IPS-11a (cell line): ENCODE measurements around the gene PADI1.
"Not testable (repeated sequence)": the region's sequence is repeated elsewhere in the genome, so short reads cannot be mapped to it uniquely, and the experiment has no call there.

Experiments used
- H3K4me3 ChIP-seq: one replicate; pipeline ENCODE4 v1.5.1; 2013; ENCODE audit warnings: low read depth, low read length, control low read depth

Gene PADI1

DNA sequence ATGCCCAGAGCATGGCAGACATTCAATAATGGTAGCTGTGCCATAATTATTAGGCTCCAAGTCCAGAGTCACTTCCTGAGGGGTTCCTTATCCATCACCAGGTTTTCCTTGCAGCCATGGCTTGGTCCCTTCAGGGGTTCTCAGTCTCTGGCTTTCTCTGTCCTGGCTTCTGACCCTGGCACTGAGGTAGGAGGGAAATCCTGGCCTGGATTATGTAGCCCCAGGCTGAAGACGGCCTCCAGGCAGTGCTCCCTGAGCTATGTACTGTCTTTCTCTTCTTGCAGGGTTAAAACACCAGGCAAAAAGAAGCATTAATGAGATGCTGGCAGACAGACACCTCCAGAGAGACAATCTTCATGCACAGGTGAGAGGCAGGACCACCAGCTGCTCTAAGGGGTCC lies 34.5 kb downstream of the PADI1 start:
- H3K4me3 ChIP-seq: no peak overlapping the region

DNA sequence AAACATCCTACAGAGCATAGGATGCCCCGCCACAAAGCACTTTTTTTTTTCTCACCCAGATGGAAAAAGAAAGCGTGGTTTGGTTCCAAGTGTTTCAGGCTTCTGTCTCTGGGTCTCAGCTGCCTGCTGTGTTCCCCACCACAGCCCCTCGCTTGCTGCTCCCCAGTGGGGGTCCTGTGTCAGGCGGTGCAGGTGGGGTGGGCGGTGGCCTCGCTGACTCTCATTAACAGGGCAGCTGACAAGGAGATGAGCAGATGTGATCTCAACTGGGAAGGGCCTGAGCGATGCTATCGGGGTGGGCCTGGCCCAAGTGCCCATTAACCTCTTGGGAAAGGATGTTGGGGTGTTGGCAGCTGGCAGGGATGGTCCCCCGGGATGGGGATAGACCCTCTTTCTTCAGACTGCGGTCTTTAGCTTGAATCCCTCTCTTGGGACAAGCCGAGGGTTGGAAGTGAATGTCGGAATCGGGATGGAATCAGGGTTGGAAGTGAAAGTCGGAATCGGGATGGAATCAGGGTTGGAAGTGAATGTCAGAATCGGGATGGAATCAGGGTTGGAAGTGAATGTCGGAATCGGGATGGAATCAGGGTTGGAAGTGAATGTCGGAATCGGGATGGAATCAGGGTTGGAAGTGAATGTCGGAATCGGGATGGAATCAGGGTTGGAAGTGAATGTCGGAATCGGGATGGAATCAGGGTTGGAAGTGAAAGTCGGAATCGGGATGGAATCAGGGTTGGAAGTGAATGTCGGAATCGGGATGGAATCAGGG lies 36.3 kb downstream of the PADI1 start:
- not testable (repeated sequence) for H3K4me3 ChIP-seq

DNA sequence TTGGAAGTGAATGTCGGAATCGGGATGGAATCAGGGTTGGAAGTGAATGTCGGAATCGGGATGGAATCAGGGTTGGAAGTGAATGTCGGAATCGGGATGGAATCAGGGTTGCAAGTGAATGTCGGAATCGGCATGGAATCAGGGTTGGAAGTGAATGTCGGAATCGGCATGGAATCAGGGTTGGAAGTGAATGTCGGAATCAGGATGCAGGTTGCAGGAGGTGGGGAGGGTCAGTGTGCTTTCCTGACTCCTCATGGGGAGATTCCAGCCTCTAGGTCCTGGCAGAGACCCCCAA lies 36.8 kb downstream of the PADI1 start:
- H3K4me3 ChIP-seq: not testable (repeated sequence)

DNA sequence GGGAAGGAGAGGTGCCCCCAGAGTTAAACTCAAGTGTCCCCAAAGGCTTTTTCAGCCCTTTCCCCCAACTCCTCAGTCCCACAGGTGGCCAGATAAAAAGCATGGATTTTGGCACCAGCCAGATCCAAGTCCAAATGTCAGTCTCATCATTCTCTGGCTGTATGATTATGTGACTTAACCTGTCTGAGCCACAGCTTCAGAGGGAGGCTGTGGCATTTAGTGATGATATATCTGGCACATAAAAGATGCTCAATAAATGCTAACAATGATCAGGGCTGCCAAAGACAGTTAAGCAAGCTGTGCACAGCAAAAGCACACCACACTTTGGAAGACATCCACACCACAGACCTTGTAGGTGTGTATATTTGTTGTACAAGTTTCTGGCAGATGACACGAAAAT lies 38.3 kb downstream of the PADI1 start:
- no peak overlapping the region for H3K4me3 ChIP-seq

DNA sequence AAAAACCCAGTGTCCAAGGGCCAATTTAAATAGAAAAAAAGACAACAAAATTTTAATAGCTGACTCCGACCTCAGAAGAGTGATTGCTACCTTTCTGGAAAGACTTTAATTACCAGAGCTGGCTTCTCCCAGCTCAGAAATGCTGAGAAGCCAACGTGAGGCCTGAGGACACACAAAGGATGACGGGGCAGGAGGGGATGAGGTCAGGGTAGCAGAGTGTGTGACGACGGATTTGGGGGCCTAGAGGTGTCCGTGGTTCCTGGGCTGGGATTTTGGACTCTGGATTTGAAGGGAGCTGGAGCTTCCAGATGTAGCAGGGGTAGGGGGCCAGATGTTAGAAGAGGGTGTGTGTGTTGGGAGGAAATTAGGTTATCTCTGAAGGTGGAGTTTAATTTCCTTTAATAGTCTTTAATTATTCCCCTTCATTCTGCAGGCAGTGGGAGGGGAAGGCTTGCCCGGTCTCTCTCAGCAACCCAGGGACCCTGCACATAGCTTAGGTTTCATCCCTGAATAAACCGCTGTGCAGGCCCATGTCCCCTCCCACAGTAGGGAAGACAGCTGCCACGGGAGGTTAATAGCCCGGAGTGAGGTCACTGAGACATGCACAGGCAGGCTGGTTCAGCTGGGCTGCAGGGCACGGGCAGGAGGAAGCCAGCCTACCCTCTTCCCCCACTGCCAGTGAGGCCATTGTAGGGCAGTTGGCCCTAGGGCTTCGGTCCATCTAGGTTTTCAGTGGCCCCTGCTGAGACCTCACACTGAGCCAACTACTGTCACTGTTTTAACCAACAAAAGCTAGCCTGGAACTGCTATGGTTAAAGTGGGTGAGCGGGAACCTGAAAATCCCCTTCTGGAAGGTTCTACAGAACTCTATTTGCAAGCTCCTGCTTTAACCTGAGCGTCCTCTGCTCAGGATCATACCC lies 40.2 kb downstream of the PADI1 start:
- H3K4me3 ChIP-seq: no peak overlapping the region

DNA sequence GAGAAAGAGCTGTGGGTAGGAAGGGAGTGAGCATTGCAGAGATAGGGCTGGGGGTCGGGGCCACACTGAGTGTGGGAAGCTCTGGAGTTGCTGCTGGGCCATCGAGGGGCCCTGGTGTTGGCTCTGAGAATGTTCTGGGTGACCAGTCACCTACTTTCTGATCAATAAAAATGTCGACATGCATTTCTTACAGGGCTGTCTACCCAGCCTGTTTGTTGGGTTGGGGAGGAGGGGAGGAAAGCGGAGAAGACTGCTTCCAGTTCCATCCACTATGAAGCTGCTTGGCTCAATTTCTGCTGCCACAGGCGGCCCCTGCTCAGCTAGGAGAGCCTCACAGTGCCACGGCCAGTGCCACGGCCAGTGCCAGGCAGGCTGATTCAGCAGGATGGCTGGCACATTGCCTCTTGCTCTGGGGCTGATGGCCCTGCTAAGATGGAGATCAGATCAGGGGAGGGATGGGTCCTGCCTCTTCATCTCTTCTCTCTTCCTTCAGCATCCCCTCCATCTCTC lies 40.9 kb downstream of the PADI1 start:
- no peak overlapping the region for H3K4me3 ChIP-seq

DNA sequence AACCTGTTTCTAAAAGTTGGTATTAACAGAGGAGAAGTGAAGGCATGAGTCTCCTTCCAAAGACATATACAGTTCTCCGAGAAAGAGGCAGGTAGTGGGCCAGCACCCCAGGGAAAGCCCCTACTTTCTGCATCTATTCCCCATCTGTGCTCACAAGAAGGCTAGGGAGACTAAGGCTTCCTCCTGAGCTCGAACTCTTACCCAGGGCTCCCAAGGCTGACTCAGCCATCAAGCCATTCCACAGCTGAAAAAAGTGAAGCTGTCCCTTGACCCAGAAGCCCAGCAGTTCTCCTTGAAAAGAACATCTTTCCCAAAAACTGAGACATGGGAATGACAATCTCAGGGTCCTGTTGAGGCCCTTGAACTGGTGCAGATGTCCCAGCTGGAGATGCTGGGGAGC lies 42.0 kb downstream of the PADI1 start:
- no peak overlapping the region for H3K4me3 ChIP-seq

DNA sequence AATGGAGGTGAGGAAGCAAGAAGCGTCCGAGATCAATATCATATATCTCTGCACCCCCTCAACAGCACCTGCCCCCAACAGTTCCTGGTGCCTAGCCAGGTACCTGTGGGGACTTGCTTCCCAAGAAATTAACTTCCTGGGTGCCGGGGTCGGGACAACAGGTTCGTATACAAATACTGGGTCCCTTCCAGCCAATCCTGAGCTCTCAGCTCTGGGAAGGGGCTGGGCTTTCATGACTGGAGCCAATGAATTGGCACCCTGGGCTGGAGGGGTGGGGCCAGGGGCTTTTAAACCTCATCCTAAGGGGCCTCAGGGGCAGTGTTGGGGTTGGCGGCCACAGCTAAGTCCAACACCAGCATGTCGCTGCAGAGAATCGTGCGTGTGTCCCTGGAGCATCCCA lies 43.9 kb downstream of the PADI1 start, which contains the start of gene PADI3:
Gene PADI3, plus strand, starts transcription at position 318 of the 400 bp plus-strand sequence. Its CDS starts 40 bp downstream, at position 358.
- H3K4me3 ChIP-seq: no peak within 1 kb of the TSS

DNA sequence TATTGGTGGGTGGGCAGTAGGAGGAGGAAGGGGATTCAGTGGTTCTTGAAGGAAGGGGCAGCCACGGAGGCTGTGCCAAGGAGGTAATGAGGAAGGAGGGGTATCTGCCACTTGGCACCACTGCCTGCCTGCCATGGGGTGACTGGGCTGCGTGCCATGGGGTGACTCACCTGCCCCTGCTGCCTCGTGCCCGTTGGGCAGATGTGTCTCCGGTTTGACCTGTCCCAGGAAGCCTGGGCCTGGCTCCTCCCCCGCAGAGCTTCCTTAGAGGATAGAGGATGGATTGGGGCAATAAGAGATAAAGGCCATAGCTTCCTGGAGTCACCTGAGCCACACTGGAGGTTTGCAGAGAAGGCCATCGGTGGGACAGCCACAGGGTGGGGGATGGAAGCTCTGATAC lies 45.7 kb downstream of the PADI1 start:
- no peak overlapping the region for H3K4me3 ChIP-seq

DNA sequence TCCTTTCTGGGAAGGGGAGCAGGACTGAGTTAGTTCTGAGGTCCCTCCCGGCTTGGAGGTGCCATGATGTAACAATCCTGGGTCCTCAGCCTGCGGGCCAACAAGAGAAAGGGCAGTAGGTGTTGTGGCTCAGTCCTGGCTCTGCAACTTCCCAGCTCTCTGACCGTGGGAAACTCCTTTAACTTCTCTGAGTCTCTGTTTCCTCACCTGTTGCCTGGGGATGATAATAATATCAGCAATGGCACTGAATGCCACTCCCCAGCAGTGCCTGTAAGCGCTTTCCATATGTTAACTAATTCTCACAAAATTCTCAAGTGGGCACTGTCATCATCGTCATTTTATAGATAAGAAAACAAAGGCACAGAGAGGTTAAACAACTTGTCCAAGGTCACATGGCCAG lies 46.3 kb downstream of the PADI1 start:
- H3K4me3 ChIP-seq: no peak overlapping the region

DNA sequence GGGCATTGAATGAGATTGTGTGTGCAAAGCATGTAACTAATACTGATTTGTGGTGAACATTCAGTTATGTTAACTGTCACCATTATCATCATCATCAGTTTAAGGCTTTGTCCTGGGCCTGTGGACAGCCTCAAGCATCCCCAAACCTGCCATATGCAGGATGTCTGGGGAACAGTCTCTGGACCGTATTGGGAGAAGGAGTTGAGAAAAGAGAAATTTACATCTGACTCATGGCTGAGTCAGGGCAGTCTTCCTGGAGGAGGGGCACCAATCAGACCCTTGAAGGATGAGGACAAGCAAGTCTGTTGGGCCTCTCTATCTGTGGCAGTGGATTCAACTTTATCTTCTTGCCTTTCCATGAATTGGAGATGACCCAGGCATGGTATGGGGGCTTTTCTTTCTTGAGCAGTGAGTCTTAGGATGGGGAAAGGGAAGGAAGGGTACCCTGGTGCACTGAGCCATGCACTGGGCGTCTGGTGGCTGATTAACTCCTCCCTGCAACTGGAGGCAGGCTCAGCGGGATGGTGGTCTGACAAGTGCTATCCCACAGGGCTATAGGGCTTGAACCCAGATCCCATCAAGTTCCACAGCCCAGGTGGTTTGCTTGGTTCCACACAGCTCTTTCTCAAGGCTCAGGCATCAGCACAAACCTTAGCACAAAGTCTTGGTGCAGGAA lies 46.9 kb downstream of the PADI1 start:
- no peak overlapping the region for H3K4me3 ChIP-seq

DNA sequence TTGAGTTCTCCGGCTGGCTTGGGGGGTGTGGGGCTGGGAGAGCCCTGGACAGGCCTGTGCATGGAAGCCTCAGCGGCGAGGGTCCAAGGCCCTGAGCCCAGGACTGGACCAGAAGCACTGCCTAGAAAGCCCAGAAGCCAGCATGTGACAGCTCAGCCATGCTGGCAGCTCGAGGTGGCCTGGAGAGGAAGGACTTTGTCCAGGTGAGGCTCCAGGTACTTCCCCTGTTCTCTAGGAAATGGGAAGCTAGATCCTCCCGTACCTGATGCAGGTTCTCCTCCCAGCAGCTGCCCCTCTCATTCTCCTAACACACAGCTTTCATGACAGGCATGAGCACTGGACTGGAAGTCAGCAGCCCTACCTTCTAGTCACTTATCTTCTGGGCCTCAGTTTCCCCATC lies 50.4 kb downstream of the PADI1 start:
- no peak overlapping the region for H3K4me3 ChIP-seq

DNA sequence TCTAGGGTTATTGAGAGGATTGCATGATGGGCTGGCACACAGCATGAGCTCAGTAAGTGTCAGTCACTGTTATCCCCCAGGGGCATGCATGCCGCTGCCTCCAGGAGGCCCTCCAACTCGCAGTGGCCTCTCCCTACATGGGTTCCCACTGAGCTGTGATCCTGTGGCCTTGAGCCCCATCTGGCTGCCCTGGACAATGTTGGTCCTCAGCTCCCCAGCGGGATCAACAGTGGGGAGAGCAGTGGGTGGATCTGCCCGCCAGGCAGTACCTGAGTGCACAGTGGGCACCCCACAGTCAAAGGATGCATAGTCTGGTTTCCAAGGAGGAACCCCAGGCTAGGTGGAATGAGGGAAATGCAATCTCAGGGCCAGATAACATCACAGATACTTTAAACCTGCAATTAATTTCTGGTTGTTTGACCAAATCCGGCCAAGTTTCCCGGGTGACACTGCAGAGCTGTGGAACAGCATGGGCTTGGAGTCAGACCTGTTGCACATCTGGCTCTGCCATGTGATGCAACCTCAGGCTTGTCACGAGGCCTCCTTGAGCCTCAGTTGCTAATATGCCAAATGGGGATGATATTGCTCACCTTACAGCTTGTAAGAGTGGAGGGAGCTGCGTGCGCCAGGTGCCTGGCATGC lies 53.3 kb downstream of the PADI1 start:
- no peak overlapping the region for H3K4me3 ChIP-seq

DNA sequence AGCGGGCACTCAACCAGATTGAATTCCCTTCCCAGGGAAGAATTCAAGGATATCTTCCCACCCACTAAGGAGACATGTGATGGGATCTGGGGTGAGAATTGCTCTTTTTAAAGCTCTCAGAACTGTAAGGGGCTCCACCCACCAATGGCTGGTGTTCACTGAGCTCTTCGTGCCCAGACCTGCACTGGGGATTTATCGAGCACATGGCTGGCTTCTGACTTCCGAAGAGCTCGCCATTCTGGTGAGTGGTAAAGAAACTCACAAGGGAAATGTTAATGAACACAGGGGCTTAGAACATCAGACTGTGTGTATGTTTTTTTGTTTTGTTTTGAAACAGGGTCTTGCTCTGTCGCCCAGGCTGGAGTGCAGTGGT lies 53.8 kb downstream of the PADI1 start:
- no peak overlapping the region for H3K4me3 ChIP-seq

DNA sequence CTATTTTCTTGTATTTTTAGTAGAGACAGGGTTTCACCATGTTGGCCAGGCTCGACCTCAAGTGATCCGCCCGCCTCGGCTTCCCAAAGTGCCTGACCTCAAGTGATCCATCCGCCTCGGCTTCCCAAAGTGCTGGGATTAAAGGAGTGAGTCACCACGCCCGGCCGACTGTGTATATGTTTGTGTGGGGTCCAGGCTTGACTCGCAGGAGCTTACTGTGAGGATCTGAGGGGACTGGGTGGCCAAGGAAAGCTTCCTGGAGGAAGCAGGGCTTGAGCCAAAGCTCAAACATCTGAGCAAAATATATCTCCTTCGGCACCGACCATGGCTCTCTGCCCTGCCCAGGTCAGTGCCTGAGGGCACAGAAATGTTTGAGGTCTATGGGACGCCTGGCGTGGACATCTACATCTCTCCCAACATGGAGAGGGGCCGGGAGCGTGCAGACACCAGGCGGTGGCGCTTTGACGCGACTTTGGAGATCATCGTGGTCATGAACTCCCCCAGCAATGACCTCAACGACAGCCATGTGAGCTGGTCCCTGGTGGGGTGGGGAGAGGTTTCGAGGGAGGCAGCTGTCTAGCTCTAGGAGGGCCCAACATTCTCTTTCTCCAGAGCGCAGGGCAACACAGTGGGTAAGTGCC lies 54.4 kb downstream of the PADI1 start:
- H3K4me3 ChIP-seq: no peak overlapping the region

DNA sequence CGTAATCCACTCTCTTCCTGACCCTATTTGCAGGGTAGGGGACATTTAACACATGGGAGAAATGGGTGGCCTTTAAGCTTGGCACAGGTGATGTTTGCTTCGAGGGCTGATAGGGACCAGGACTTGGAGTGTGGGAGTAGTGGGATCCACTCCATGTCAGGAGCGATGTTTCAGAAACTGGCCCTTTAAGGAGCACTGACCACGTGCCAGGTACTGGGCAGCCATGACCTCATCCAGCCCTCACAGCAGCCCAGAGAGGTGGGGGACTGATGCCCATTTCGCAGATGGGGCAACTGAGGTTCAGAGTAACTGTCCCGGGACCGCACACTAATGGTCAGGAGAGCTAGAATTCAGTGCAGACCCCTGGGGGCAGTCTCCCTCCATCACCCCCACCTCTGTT lies 55.3 kb downstream of the PADI1 start:
- no peak overlapping the region for H3K4me3 ChIP-seq

DNA sequence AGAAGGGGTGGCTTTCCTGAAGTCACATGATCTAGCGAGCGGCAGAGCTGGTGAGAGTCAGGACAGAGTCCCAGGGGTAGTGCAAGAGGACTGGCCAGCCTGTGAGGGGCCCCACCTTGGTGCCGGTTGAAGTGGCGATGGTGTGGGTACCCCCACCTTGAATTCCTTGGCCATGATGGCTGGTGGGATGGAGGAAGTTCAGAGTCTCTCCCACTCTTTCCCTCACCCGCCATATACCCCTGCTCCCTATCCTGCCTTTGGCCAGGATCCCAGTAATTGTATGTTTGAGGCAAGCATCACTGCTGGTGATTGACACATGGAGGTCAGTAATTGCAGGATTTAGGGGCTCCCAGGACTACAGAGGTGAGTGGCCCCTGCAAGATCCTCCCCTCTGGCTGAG lies 55.8 kb downstream of the PADI1 start:
- no peak overlapping the region for H3K4me3 ChIP-seq

DNA sequence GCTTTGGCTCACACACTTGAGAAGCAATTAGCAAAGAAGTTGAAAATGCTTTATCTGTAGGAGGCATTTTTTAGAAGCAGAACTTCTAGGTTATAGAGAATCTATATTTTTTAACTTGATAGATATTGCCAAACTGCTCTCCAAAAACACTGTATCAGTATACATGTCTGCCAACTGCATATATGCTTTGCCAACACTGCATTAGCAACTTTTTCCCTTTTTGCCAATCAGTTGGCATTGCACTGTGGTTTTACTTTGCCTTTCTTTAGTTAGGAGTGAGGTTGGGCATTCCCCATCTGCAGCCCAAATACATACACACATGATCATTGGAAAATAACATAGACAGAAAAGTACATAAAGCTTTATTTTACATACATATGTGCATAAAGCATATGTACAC lies 59.0 kb downstream of the PADI1 start:
- no peak overlapping the region for H3K4me3 ChIP-seq

DNA sequence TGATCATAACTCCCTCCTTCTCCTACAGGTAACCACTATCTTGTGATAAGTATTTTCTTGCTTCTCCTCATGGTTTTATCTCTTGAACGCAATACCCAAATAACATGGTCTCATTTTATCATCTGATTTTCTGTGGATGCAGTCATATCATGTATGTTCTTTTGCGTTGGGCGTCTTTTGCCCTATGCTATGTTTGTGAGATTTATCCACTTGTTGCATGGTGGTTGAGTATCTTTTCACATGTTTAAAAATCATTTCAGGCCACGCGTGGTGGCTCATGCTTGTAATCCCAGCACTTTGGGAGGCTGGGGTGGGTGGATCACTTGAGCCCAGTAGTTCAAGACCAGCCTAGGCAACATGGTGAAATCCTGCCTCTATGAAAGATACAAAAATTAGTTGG lies 59.5 kb downstream of the PADI1 start:
- no peak overlapping the region for H3K4me3 ChIP-seq

DNA sequence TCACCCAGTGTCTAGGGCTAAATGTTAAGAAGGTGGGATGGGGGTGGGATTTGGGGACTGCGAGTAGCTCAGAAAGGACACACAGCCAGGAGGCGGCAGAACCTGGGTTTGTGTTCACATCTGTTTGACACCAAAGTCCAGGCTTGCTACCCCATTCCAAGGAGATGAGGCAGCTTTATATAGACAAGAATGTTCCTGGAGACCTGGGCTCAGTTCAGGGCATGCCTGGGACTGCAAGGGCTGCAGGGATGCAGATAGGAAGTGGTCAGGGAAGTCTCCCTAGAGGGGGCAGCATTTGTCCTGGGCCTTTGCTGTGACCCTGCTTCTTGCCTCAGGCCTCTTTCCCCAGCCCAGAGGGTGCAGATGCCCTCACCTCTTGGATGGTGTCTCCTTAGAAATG lies 60.2 kb downstream of the PADI1 start:
- H3K4me3 ChIP-seq: no peak overlapping the region

DNA sequence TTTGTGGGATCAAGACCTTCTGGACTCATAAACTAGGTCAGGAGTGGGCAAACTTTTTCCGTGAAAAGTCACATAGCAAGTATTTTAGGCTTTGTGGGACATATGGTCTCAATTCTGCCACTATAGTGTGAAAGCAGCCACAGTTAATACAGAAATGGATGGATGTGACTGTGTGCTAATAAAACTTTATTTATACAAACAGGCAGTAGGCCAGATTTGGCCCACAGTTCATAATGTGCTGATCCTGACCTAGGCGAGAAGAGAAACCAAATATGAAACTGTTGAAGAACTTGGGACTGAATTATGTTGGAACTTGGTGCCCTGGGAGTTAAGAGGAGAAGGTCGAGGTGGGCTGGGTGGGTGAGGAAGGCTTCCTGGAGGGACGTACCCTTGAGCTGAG lies 61.0 kb downstream of the PADI1 start:
- no peak overlapping the region for H3K4me3 ChIP-seq
